Activated CD4-positive, alpha-beta memory T cell treated with anti-CD3 and anti-CD28 coated beads, Interleukin-2, amount 10 ng/mL, durations not matched to agents 7 days and 5 days (primary cell): ENCODE measurements around the gene TEC. TPM values are rescaled to one million over a fixed set of nuclear protein-coding genes. Genes with fewer than 3 reads are reported as not detected.

Experiments
- CTCF ChIA-PET: fragments of 350-600 bp; sonication (Branson Sonifier 250); formaldehyde crosslinking; loops from one replicate; lab custom pipeline; 2021; ENCODE audit warnings: antibody characterized with exemption, inconsistent platforms; lab: Charles Lee
- POLR2A ChIA-PET: fragments of 350-600 bp; sonication (Branson Sonifier 250); formaldehyde crosslinking; loops from one replicate; lab custom pipeline; 2021; ENCODE audit warnings: antibody characterized with exemption; lab: Charles Lee
- DNase-seq: peaks from one replicate; pipeline ENCODE4 v3.0.0-alpha.2; 2020
- H3K27ac Mint-ChIP-seq: one replicate; pipeline ENCODE4 v1.8.0; 2021; ENCODE audit warnings: mild to moderate bottlenecking, mixed read lengths
- H3K27me3 Mint-ChIP-seq: one replicate; pipeline ENCODE4 v1.8.0; 2021; ENCODE audit warnings: mixed read lengths
- H3K36me3 Mint-ChIP-seq: one replicate; pipeline ENCODE4 v1.8.0; 2021; ENCODE audit warnings: low read depth, mixed read lengths
- H3K4me1 Mint-ChIP-seq: one replicate; pipeline ENCODE4 v1.8.0; 2021; ENCODE audit warnings: mixed read lengths
- H3K4me3 Mint-ChIP-seq: one replicate; pipeline ENCODE4 v1.8.0; 2021; ENCODE audit warnings: mild to moderate bottlenecking, mixed read lengths
- H3K9me3 Mint-ChIP-seq: one replicate; pipeline ENCODE4 v1.8.0; 2021; ENCODE audit warnings: mixed read lengths
- total RNA-seq, 2 experiments: library from RNA; stranded (reverse); gene quantifications; one replicate each; pipeline ENCODE4 v1.2.3, GENCODE V29; 2021

The TEC gene
- total RNA-seq, 2 experiments from 2014 or later: 0.60 to 0.80 TPM

GRCh38 chr4:48247142-48247877 lies 22.3 kb downstream of the TEC start:
- ChIA-PET CTCF (no interaction called here), POLR2A (no interaction called here)
- H3K27ac Mint-ChIP-seq: no peak overlapping the region
- H3K36me3 Mint-ChIP-seq: no peaks in the 10 kb centered on the region
- no peak overlapping the region for H3K4me3 Mint-ChIP-seq
- H3K27me3 Mint-ChIP-seq: no peaks in the 10 kb centered on the region
- no peak for DNase-seq
- H3K9me3 Mint-ChIP-seq: no peaks in the 10 kb centered on the region
- no peaks in the 10 kb centered on the region for H3K4me1 Mint-ChIP-seq

- Mint-ChIP-seq H3K27me3 (peaks cover 6% of the 10 kb centered on the region), H3K9me3 (no peaks in the 10 kb centered on the region), H3K27ac (no peak overlapping the region), H3K36me3 (no peaks in the 10 kb centered on the region), H3K4me3 (no peak overlapping the region), H3K4me1 (no peaks in the 10 kb centered on the region)
- DNase-seq: no peak
- CTCF ChIA-PET: no interaction called here
- POLR2A ChIA-PET: no interaction called here
These were observed 25.0 kb downstream of the TEC start for GRCh38 chr4:48244665-48245064.

GRCh38 chr4:48243887-48244286 lies 25.8 kb downstream of the TEC start:
- ChIA-PET CTCF (no interaction called here), POLR2A (no interaction called here)
- peaks cover 6% of the 10 kb centered on the region for H3K27me3 Mint-ChIP-seq

GRCh38 chr4:48243429-48243828 lies 26.2 kb downstream of the TEC start:
- Mint-ChIP-seq H3K36me3 (no peaks in the 10 kb centered on the region), H3K9me3 (no peaks in the 10 kb centered on the region), H3K27me3 (peaks cover 6% of the 10 kb centered on the region), H3K4me1 (no peaks in the 10 kb centered on the region), H3K27ac (no peak overlapping the region), H3K4me3 (no peak overlapping the region)
- POLR2A ChIA-PET: no interaction called here
- CTCF ChIA-PET: no interaction called here
- no peak for DNase-seq

More at GRCh38 chr4:48243887-48244286, 25.8 kb downstream of the TEC start:
- Mint-ChIP-seq H3K9me3 (no peaks in the 10 kb centered on the region), H3K4me1 (no peaks in the 10 kb centered on the region), H3K27ac (no peak overlapping the region), H3K4me3 (no peak overlapping the region), H3K36me3 (no peaks in the 10 kb centered on the region)
- DNase-seq: no peak

- Mint-ChIP-seq H3K4me1 (no peaks in the 10 kb centered on the region), H3K27me3 (peaks cover 6% of the 10 kb centered on the region), H3K4me3 (no peak overlapping the region), H3K27ac (no peak overlapping the region), H3K36me3 (no peaks in the 10 kb centered on the region), H3K9me3 (no peaks in the 10 kb centered on the region)
- CTCF ChIA-PET: no interaction called here
- POLR2A ChIA-PET: no interaction called here
- no peak for DNase-seq
These were observed 27.0 kb downstream of the TEC start for GRCh38 chr4:48242511-48243195.

- CTCF ChIA-PET: no interaction called here
These were observed 27.9 kb downstream of the TEC start for GRCh38 chr4:48241731-48242130.

GRCh38 chr4:48237996-48238645 lies 31.5 kb downstream of the TEC start:
- CTCF ChIA-PET: no interaction called here
- Mint-ChIP-seq H3K27ac (no peak overlapping the region), H3K4me3 (no peak overlapping the region), H3K4me1 (no peaks in the 10 kb centered on the region), H3K27me3 (peaks cover 6% of the 10 kb centered on the region), H3K9me3 (no peaks in the 10 kb centered on the region), H3K36me3 (no peaks in the 10 kb centered on the region)
- POLR2A ChIA-PET: no interaction called here
- no peak for DNase-seq

More at GRCh38 chr4:48241731-48242130, 27.9 kb downstream of the TEC start:
- no peak overlapping the region for H3K4me3 Mint-ChIP-seq
- H3K27me3 Mint-ChIP-seq: peaks cover 6% of the 10 kb centered on the region
- no peaks in the 10 kb centered on the region for H3K4me1 Mint-ChIP-seq
- POLR2A ChIA-PET: no interaction called here
- H3K36me3 Mint-ChIP-seq: no peaks in the 10 kb centered on the region
- no peak for DNase-seq
- no peak overlapping the region for H3K27ac Mint-ChIP-seq
- H3K9me3 Mint-ChIP-seq: no peaks in the 10 kb centered on the region

- no peak for DNase-seq
- no peaks in the 10 kb centered on the region for H3K36me3 Mint-ChIP-seq
- H3K27me3 Mint-ChIP-seq: no peaks in the 10 kb centered on the region
- H3K4me3 Mint-ChIP-seq: no peak overlapping the region
- no peaks in the 10 kb centered on the region for H3K9me3 Mint-ChIP-seq
- no peak overlapping the region for H3K27ac Mint-ChIP-seq
- ChIA-PET CTCF (no interaction called here), POLR2A (interaction anchor here (0.7 kb wide), 1 partner anchor 51 kb away, joined by 3 read pairs; no protein-coding TSS in a partner anchor)
- H3K4me1 Mint-ChIP-seq: no peaks in the 10 kb centered on the region
These were observed 34.6 kb downstream of the TEC start for GRCh38 chr4:48235050-48235449.

- CTCF ChIA-PET: interaction anchor here (1.1 kb wide), 1 partner anchor 9 kb away, joined by 3 read pairs; no protein-coding TSS in a partner anchor
- H3K27ac Mint-ChIP-seq: no peak overlapping the region
These were observed 35.1 kb downstream of the TEC start for GRCh38 chr4:48234575-48234974.

GRCh38 chr4:48228949-48229348 lies 40.7 kb downstream of the TEC start:
- H3K27me3 Mint-ChIP-seq: no peaks in the 10 kb centered on the region
- H3K27ac Mint-ChIP-seq: no peak overlapping the region
- no peaks in the 10 kb centered on the region for H3K9me3 Mint-ChIP-seq
- ChIA-PET CTCF (no interaction called here), POLR2A (no interaction called here)
- no peak overlapping the region for H3K4me3 Mint-ChIP-seq
- H3K4me1 Mint-ChIP-seq: no peaks in the 10 kb centered on the region
- no peak for DNase-seq
- no peaks in the 10 kb centered on the region for H3K36me3 Mint-ChIP-seq

More at GRCh38 chr4:48234575-48234974, 35.1 kb downstream of the TEC start:
- no peaks in the 10 kb centered on the region for H3K27me3 Mint-ChIP-seq
- no peaks in the 10 kb centered on the region for H3K4me1 Mint-ChIP-seq
- H3K9me3 Mint-ChIP-seq: no peaks in the 10 kb centered on the region
- H3K4me3 Mint-ChIP-seq: no peak overlapping the region
- DNase-seq: no peak
- H3K36me3 Mint-ChIP-seq: no peaks in the 10 kb centered on the region
- POLR2A ChIA-PET: interaction anchor here (0.7 kb wide), 1 partner anchor 51 kb away, joined by 3 read pairs; no protein-coding TSS in a partner anchor

GRCh38 chr4:48227662-48228061 lies 42.0 kb downstream of the TEC start:
- H3K27me3 Mint-ChIP-seq: no peaks in the 10 kb centered on the region
- CTCF ChIA-PET: interaction anchor here (1.3 kb wide), 1 partner anchor 47 kb away, joined by 5 read pairs; no protein-coding TSS in a partner anchor
- no peak for DNase-seq
- no peak overlapping the region for H3K27ac Mint-ChIP-seq
- POLR2A ChIA-PET: no interaction called here
- H3K4me3 Mint-ChIP-seq: no peak overlapping the region
- no peaks in the 10 kb centered on the region for H3K4me1 Mint-ChIP-seq
- no peaks in the 10 kb centered on the region for H3K9me3 Mint-ChIP-seq
- H3K36me3 Mint-ChIP-seq: no peaks in the 10 kb centered on the region

GRCh38 chr4:48226199-48226598 lies 43.4 kb downstream of the TEC start:
- no peaks in the 10 kb centered on the region for H3K9me3 Mint-ChIP-seq
- CTCF ChIA-PET: interaction anchor here (0.6 to 1.3 kb wide), 2 partner anchors 49 to 534 kb away, joined by 3 to 5 read pairs; no protein-coding TSS in a partner anchor
- no peaks in the 10 kb centered on the region for H3K27me3 Mint-ChIP-seq
- H3K4me1 Mint-ChIP-seq: no peaks in the 10 kb centered on the region
- no peak for DNase-seq
- H3K27ac Mint-ChIP-seq: no peak overlapping the region
- POLR2A ChIA-PET: no interaction called here
- no peaks in the 10 kb centered on the region for H3K36me3 Mint-ChIP-seq
- no peak overlapping the region for H3K4me3 Mint-ChIP-seq
